IgD-negative memory B cell (primary cell): ENCODE measurements around the gene PCDHB12. TPM values are rescaled to one million over a fixed set of nuclear protein-coding genes. Genes with fewer than 3 reads are reported as not detected.
"Not testable (repeated sequence)": the region's sequence is repeated elsewhere in the genome, so short reads cannot be mapped to it uniquely, and the experiment has no call there.

ENCODE experiments used
- H3K27ac Mint-ChIP-seq, 3 donors: one replicate each; pipeline ENCODE4 v1.8.0; 2020 to 2022; ENCODE audit warnings: mild to moderate bottlenecking in 3 of 3, mixed read lengths in 3 of 3, moderate library complexity in 1 of 3
- H3K27me3 Mint-ChIP-seq: one replicate; pipeline ENCODE4 v1.8.0; 2021; ENCODE audit warnings: mixed read lengths
- H3K36me3 Mint-ChIP-seq: one replicate; pipeline ENCODE4 v1.8.0; 2020; ENCODE audit warnings: mild to moderate bottlenecking, mixed read lengths
- H3K4me1 Mint-ChIP-seq, 3 donors: one replicate each; pipeline ENCODE4 v1.8.0; 2020 to 2022; ENCODE audit warnings: mixed read lengths in 3 of 3, mild to moderate bottlenecking in 1 of 3
- H3K4me3 Mint-ChIP-seq, 4 donors: one replicate each; pipeline ENCODE4 v1.8.0; 2020 to 2022; ENCODE audit warnings: mild to moderate bottlenecking in 4 of 4, mixed read lengths in 4 of 4, moderate library complexity in 3 of 4
- H3K9me3 Mint-ChIP-seq, 3 donors: one replicate each; pipeline ENCODE4 v1.8.0; 2020 to 2021; ENCODE audit warnings: mixed read lengths in 3 of 3, mild to moderate bottlenecking in 1 of 3
- polyA plus RNA-seq: library from polyadenylated mRNA; unstranded; fragments of 300-500 nt; fragmentation: Illumina TruSeq; gene quantifications from one replicate; pipeline ENCODE4 v1.2.3, GENCODE V29; 2021

PCDHB12 gene
- polyA plus RNA-seq, 1 donor from 2014 or later, result not detected

DNA sequence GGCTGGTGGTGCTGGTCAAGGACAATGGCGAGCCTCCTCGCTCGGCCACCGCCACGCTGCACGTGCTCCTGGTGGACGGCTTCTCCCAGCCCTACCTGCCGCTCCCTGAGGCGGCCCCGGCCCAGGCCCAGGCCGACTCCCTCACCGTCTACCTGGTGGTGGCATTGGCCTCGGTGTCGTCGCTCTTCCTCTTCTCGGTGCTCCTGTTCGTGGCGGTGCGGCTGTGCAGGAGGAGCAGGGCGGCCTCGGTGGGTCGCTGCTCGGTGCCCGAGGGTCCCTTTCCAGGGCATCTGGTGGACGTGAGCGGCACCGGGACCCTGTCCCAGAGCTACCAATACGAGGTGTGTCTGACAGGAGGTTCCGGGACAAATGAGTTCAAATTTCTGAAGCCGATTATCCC is 16.9 kb downstream of the PCDHB12 start:
- H3K36me3 Mint-ChIP-seq, result not testable (repeated sequence)

DNA sequence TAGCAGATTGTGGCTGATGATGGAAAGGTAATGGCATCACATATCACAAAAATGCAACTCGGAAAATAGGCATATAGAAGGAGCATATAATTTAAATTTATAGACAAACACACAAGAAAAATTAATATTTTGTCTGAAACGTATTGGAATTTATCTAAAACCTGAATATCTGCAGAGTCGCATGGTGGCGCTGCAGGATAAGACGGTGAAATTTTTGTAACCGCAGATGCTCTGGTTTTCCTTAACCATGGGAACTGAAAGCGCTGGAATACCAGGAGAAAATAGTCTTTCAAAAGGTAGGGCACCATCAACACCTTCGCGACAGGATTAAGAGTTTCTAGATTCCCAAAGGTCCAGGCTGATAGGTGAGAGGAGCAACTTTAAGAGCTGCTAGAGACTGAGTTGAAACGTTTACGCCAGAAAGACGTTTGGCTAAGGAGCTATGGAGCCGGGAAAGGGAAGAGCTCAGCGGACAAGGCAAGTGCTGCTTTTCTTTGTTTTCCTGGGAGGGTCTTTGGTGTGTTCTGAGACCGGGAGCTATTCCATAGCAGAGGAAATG is 25.7 kb downstream of the PCDHB12 start:
- Mint-ChIP-seq H3K27me3 (peaks cover 12% of the 10 kb centered on the region), H3K4me1 (no peaks in the 10 kb centered on the region), H3K27ac (no peak overlapping the region), H3K9me3 (peaks cover 7 to 42% (median 26%) of the 10 kb centered on the region in 3 donors), H3K4me3 (no peak overlapping the region), H3K36me3 (no peaks in the 10 kb centered on the region)

More for the DNA sequence above, 16.9 kb downstream of the PCDHB12 start:
- not testable (repeated sequence) for H3K27ac Mint-ChIP-seq, H3K4me3 Mint-ChIP-seq, H3K4me1 Mint-ChIP-seq
- Mint-ChIP-seq H3K27me3 (peaks cover 13% of the 10 kb centered on the region), H3K9me3 (peaks cover 4 to 15% (median 9%) of the 10 kb centered on the region in 3 donors)

DNA sequence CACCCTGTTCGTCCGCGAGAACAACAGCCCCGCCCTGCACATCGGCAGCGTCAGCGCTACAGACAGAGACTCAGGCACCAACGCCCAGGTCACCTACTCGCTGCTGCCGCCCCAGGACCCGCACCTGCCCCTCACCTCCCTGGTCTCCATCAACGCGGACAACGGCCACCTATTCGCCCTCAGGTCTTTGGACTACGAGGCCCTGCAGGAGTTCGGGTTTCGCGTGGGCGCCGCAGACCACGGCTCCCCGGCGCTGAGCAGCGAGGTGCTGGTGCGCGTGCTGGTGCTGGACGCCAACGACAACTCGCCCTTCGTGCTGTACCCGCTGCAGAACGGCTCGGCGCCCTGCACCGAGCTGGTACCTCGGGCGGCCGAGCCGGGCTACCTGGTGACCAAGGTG is 27.4 kb downstream of the PCDHB12 start:
- H3K4me3 Mint-ChIP-seq, result peak overlapping the region in 1 of 4 donors; percentile 13
- not testable (repeated sequence) for H3K4me1 Mint-ChIP-seq, H3K36me3 Mint-ChIP-seq, H3K27ac Mint-ChIP-seq
- H3K9me3 Mint-ChIP-seq, result peaks cover 12 to 55% (median 31%) of the 10 kb centered on the region in 3 donors
- H3K27me3 Mint-ChIP-seq, result peaks cover 18% of the 10 kb centered on the region

DNA sequence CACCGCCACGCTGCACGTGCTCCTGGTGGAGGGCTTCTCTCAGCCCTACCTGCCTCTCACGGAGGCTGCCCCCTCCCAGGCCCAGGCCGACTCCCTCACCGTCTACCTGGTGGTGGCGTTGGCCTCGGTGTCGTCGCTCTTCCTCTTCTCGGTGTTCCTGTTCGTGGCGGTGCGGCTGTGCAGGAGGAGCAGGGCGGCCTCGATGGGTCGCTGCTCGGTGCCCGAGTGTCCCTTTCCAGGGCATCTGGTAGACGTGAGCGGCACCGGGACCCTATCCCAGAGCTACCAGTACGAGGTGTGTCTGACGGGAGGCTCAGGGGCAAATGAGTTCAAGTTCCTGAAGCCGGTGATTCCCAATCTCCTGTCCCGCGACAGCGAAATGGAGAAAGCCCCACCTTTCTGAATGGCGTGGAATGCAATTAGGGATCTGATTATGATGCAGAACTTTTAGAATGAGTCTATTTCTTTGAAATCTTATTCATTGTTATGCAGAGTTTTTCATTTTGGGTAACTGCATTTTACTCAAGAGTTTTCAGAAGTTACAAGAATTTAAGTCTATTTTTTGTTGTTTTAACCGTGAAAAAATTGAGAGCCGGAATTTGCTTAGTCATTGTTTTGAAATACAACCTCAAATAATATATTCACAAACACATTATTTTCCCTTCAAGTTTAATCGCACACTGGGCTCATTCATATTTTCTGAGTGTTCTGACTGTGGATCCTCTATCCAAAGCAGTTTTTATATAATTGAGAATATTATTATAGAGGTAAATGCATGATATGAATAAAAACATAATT is 28.2 kb downstream of the PCDHB12 start:
- H3K27ac Mint-ChIP-seq, result no peak overlapping the region
- no peaks in the 10 kb centered on the region for H3K4me1 Mint-ChIP-seq
- H3K9me3 Mint-ChIP-seq, result peaks cover 12 to 48% (median 29%) of the 10 kb centered on the region in 3 donors
- H3K27me3 Mint-ChIP-seq, result peaks cover 18% of the 10 kb centered on the region
- H3K4me3 Mint-ChIP-seq, result no peak overlapping the region
- H3K36me3 Mint-ChIP-seq, result no peaks in the 10 kb centered on the region

GRCh38 chr5:141241496-141241895 is 33.0 kb downstream of the PCDHB12 start:
- no peaks in the 10 kb centered on the region for H3K4me1 Mint-ChIP-seq
- no peak overlapping the region for H3K27ac Mint-ChIP-seq
- H3K4me3 Mint-ChIP-seq, result no peak overlapping the region
- peaks cover 9 to 46% (median 35%) of the 10 kb centered on the region in 3 donors for H3K9me3 Mint-ChIP-seq
- peaks cover 8% of the 10 kb centered on the region for H3K27me3 Mint-ChIP-seq
- no peaks in the 10 kb centered on the region for H3K36me3 Mint-ChIP-seq

DNA sequence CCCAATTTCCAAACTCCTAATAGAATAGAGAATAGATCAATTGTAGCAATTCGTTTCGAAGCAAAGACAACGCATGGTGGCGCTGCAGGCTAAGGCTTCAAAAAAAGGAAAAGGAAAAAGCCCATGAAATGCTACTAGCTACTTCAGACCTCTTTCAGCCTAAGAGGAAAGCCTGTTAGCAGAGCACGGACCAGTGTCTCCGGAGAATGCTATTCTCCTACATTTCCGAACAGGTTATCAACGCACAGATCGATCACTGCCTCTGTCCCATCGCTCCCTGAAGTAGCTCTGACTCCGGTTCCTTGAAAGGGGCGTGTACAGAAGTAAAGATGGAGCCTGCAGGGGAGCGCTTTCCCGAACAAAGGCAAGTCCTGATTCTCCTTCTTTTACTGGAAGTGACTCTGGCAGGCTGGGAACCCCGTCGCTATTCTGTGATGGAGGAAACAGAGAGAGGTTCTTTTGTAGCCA is 36.8 kb downstream of the PCDHB12 start, which contains the start of gene PCDHB15:
Gene PCDHB15 (plus strand): TSS at position 146 of the 468 bp plus-strand sequence. CDS start 184 bp downstream, at position 330.
- Mint-ChIP-seq H3K4me1 (no peaks in the 10 kb centered on the region), H3K4me3 (peak within 1 kb of the TSS in 2 of 4 donors; percentile 58 to 68), H3K9me3 (peaks cover 7 to 49% (median 40%) of the 10 kb centered on the region in 3 donors), H3K27ac (peak within 1 kb of the TSS in 1 of 3 donors; percentile 85), H3K27me3 (no peaks in the 10 kb centered on the region), H3K36me3 (peaks cover 2% of the 10 kb centered on the region)

- not testable (repeated sequence) for H3K27ac Mint-ChIP-seq, H3K36me3 Mint-ChIP-seq, H3K4me1 Mint-ChIP-seq, H3K27me3 Mint-ChIP-seq, H3K4me3 Mint-ChIP-seq
- H3K9me3 Mint-ChIP-seq, result peaks cover 7 to 58% (median 36%) of the 10 kb centered on the region in 3 donors
Measured at GRCh38 chr5:141246971-141247370, 38.5 kb downstream of the PCDHB12 start.

DNA sequence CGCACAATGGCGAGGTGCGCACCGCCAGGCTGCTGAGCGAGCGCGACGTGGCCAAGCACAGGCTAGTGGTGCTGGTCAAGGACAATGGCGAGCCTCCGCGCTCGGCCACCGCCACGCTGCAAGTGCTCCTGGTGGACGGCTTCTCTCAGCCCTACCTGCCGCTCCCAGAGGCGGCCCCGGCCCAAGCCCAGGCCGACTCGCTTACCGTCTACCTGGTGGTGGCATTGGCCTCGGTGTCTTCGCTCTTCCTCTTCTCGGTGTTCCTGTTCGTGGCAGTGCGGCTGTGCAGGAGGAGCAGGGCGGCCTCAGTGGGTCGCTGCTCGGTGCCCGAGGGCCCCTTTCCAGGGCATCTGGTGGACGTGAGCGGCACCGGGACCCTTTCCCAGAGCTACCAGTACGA is 38.9 kb downstream of the PCDHB12 start:
- H3K9me3 Mint-ChIP-seq, result peaks cover 9 to 58% (median 36%) of the 10 kb centered on the region in 3 donors
- H3K4me1 Mint-ChIP-seq, H3K27me3 Mint-ChIP-seq, H3K27ac Mint-ChIP-seq, H3K36me3 Mint-ChIP-seq, H3K4me3 Mint-ChIP-seq: not testable (repeated sequence)

DNA sequence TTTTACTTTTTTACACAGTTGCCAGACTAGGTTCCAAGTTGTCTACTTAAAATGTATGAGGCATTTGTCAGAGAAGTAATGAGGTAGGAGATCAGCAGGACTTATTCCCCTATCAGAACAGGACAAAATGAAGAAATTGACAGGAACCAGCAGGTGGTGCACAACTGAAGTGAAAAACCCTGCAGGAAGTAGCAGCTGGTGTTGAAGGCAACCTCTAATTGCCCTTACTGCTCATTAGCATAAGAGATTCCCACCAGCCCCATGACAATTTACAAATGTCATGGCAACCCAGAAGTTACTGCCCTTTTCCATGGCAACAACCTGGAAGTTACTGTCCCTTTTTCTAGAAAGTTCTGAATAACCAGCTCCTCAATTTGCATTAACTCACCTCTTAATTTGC is 42.1 kb downstream of the PCDHB12 start:
- Mint-ChIP-seq H3K36me3 (peaks cover 6% of the 10 kb centered on the region), H3K4me3 (no peak overlapping the region), H3K4me1 (no peaks in the 10 kb centered on the region), H3K9me3 (peaks cover 16 to 67% (median 35%) of the 10 kb centered on the region in 3 donors), H3K27ac (no peak overlapping the region), H3K27me3 (no peaks in the 10 kb centered on the region)

- Mint-ChIP-seq H3K9me3 (peaks cover 18 to 64% (median 58%) of the 10 kb centered on the region in 3 donors), H3K4me3 (no peak overlapping the region), H3K27ac (no peak overlapping the region), H3K36me3 (peaks cover 12% of the 10 kb centered on the region), H3K4me1 (no peaks in the 10 kb centered on the region), H3K27me3 (no peaks in the 10 kb centered on the region)
Measured at GRCh38 chr5:141258464-141258863, 49.9 kb downstream of the PCDHB12 start.

DNA sequence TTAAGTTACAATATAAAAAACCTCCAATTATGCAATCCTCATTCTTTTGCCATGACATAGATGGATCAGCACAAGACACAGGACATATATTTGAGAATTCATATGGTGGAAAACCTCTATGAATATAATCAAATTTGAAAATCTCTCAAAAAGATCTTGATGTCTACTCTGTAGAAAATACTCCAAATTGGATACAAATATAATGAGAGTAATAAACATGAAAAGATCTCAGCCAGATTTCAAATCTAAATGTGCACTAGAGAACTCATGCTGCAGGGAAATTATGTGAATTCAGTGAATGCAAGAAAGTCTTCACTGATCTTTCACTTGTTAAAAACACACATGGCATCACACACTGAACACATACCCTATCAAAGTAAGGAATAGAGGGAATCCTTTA is 50.4 kb downstream of the PCDHB12 start:
- Mint-ChIP-seq H3K36me3 (peaks cover 13% of the 10 kb centered on the region), H3K4me1 (no peaks in the 10 kb centered on the region), H3K27me3 (no peaks in the 10 kb centered on the region), H3K9me3 (peaks cover 19 to 60% (median 55%) of the 10 kb centered on the region in 3 donors), H3K4me3 (no peak overlapping the region), H3K27ac (no peak overlapping the region)

DNA sequence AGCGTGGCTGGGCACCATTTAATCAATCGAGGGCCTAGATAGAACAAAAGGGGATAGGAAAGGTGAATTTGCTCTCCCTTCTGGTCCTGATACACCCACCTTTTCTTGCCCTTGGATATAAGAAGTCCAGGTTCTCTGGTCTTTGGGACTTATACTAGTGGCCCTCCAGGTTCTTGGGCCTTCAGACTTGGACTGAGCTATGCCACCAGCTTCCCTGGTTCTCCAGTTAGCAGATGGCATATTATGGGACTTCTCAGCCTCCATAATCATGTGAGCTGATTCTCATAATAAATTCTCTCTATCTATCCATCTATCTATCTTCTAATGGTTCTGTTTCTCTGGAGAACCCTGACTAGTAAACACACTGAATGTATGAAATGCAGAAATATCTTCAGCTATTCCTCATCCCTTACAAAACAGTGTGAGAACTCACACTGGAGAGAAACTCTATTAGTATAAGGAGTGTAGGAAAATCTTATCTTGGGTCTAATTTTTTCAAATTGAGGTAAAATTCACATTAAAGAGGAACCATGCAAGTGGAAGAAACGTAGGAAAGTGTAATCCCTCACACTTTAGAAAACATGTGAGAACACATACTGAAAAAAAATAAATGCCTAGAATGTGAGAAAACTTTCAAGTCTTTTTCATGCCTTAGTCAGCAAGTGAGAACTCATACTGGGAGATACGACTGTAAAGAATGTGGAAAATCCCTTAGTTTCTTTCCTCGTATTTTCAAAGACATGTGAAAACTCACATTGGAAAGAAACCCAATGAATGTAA is 52.1 kb downstream of the PCDHB12 start:
- Mint-ChIP-seq H3K4me1 (no peaks in the 10 kb centered on the region), H3K27me3 (no peaks in the 10 kb centered on the region), H3K27ac (no peak overlapping the region), H3K9me3 (peaks cover 20 to 55% (median 51%) of the 10 kb centered on the region in 3 donors), H3K36me3 (peaks cover 11% of the 10 kb centered on the region), H3K4me3 (peak overlapping the region in 1 of 4 donors; percentile 17)

GRCh38 chr5:141261238-141261546 is 52.7 kb downstream of the PCDHB12 start:
- no peaks in the 10 kb centered on the region for H3K4me1 Mint-ChIP-seq
- peaks cover 22 to 55% (median 51%) of the 10 kb centered on the region in 3 donors for H3K9me3 Mint-ChIP-seq
- no peaks in the 10 kb centered on the region for H3K27me3 Mint-ChIP-seq
- H3K36me3 Mint-ChIP-seq, result peaks cover 11% of the 10 kb centered on the region
- no peak overlapping the region for H3K27ac Mint-ChIP-seq
- no peak overlapping the region for H3K4me3 Mint-ChIP-seq
